NOMO-1 treated with dmso at 0.1 percent for 144 hours (cell line): ENCODE data around the gene KAZN.

Source experiments
- DNase-seq: peaks from one replicate; lab custom pipeline; 2025; ENCODE audit not compliant: unreplicated experiment; lab: John Stamatoyannopoulos, UW

KAZN gene

GRCh38 chr1:14706631-14707030, 108.1 kb downstream of the KAZN start:
- no peak for DNase-seq

GRCh38 chr1:14707531-14708445, 109.3 kb downstream of the KAZN start:
- no peak for DNase-seq

GRCh38 chr1:14710331-14710730, 111.8 kb downstream of the KAZN start:
- no peak for DNase-seq

DNA sequence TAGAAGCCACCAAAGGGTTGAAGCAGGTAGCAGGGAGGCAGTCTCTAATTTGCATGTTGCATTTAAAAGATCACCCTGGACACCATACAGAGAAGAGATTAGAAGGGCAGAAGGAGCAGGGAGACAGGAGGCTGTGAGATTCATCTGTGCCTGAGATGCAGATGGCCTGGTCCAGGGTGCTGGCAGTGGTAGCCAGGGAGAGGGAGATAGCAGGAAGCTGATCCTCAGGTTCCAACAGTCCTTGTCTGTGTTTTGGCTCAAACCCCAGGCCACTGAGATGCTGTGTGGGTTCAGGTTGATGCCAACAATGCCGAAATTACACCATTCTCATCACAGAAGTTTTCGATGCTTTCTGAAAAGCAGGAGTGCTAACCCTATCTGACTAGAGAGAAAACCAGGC, 113.7 kb downstream of the KAZN start:
- no peak for DNase-seq

DNA sequence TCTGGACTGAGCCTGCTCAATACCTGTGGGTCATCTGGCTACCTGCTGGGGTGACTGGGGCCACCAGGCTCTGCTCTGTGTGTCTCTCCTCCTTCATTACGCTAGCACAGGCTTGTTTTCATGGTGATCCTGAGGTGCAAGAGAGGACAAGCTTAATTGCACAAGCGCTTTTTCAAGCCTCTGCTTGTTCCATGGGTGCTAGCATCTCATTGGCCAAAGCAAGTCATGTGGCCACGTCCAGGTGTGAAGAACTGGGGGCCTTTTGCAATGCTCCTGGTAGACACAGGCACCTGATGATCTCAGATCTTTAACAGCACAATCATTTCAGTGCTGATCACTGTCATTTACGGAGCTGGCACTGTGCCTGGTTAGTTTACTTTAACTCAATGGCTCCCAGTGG, 114.6 kb downstream of the KAZN start:
- DNase-seq: no peak

DNA sequence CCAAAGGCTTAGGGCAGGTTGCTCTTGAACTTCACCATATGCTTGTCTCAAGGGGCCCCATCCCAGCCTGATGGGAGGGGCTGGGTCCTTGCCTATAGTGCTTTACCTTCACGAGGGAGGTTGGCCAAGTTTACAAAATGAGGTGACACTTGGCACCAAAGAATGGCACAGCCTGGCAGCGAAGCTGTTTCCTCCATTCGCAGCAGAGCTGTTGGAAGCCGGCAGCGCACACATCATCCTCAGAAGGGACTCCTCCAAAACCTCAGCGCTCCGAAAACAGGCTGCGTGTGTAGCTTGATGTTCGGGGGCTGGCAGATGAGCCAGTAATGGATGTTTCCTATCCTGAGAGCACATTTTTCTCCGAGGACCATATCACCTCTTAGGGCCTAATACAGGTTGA, 116.8 kb downstream of the KAZN start:
- DNase-seq: no peak

DNA sequence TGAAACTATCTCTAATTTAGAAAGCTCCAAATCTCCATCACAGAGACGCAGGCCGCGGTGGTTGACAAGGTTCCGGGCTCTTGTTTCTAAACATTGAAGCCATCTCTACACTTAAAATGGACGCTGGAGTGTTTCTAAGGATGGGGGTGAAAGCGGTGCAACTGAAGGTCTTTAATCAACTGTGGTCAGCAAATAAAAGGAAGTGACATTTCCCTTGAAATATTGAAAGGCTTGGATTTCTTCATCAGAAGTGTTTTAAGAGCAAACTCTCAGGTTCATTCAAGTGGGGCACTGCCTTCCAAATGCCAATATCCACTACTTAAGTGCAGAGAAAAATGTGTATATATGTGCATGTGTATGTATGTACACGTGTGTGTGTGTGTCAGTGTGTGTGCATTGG, 117.3 kb downstream of the KAZN start:
- DNase-seq: no peak

GRCh38 chr1:14716474-14716873, 118.0 kb downstream of the KAZN start:
- no peak for DNase-seq

DNA sequence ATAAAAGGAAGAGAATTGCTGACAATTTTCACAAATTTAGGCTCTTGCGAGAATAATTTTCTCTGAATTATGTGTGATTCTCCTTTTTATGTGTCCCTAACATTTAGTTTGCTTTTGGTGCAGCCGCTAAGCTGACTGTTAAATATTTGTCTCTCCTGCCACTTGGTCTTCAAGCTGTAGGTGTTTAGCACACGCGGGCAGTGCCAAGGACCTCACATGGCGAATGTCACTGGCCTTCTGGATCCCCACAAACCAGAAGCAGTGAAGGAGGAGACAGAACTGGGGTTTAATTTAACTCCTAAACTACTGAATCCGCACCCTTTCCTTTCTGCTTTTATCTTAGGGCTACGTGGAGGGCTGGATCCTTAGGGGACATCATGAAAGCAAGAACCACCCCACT, 120.0 kb downstream of the KAZN start:
- no peak for DNase-seq

- no peak for DNase-seq
These were observed 124.9 kb downstream of the KAZN start for GRCh38 chr1:14723401-14723800.

DNA sequence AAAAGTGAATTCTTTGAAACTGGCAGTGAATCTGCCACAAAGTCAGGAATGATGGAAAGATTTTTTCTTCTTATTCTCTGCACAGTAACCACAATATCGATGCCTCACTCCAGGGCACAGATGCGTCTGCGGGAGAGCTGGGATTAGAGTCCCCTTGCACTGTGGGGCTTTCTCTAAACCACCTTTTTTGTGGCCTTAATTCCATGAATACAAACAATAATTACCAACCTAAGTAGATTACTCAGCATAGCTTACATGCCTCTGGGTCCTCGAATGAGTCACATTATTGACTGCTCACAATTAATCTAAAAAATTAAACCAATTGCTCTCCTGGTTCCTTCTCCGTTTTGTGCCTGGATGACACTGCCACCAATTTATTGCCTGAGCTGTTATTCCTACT, 125.8 kb downstream of the KAZN start:
- no peak for DNase-seq

- no peak for DNase-seq
These were observed 126.2 kb downstream of the KAZN start for GRCh38 chr1:14724678-14725077.

DNA sequence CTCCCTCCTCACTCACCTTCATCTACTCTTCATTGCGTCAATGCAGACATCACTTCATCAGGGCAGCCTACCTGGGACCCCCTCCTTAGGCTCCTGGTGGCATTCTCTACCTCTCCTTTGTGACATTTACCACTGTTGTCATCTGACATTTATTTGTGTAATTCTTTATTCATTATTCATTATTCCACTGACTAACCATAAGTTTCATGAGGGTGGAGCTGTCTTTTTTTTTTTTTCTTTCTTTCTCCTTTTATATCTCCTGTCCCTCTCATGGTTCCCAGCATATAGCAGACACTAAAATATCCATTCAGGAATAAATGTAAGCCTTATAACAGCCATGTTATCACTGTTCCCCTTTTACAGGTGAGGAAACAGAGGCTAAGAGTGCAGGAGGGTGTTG, 126.8 kb downstream of the KAZN start:
- no peak for DNase-seq

DNA sequence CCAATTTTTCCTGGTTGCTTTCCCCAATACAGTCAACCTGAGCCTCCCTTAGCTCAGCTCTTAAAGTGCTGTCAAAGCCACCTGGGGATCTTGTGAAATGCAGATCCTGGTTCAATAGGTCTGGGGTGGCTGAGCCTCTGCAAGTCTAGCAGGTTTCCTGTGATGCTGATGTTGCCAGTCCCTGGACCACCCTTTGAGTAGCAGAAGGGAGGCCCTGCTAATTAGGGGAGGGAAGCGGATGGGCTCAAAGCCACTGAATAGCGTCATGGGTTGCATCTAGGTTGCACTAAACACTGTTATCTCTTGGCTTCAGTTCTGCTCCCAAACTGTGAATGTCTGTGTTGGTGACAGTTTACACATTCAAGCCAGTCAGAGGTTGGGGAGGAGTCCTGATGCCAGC, 127.2 kb downstream of the KAZN start:
- DNase-seq: no peak

DNA sequence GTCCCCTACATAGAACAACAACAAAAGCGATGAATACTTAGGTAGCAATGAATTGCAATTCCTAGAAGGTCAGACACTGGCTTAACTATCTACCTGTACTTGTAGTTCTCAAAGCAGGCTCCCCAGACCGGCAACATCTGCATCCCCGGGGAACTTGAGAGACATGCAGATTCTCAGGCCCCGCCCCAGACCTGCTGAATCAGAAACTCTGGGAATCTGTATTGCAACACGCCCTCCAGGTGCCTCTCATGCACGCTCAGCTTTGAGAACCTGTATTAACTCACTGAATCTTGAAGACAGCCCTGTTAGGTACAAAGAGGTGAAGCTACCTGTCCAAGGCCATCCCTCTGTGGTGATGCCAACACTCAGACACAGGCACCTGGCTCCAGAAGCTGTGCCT, 128.1 kb downstream of the KAZN start:
- no peak for DNase-seq

GRCh38 chr1:14728516-14728915, 130.0 kb downstream of the KAZN start:
- DNase-seq: no peak

- DNase-seq: no peak
These were observed 134.2 kb downstream of the KAZN start for GRCh38 chr1:14732728-14733047.

DNA sequence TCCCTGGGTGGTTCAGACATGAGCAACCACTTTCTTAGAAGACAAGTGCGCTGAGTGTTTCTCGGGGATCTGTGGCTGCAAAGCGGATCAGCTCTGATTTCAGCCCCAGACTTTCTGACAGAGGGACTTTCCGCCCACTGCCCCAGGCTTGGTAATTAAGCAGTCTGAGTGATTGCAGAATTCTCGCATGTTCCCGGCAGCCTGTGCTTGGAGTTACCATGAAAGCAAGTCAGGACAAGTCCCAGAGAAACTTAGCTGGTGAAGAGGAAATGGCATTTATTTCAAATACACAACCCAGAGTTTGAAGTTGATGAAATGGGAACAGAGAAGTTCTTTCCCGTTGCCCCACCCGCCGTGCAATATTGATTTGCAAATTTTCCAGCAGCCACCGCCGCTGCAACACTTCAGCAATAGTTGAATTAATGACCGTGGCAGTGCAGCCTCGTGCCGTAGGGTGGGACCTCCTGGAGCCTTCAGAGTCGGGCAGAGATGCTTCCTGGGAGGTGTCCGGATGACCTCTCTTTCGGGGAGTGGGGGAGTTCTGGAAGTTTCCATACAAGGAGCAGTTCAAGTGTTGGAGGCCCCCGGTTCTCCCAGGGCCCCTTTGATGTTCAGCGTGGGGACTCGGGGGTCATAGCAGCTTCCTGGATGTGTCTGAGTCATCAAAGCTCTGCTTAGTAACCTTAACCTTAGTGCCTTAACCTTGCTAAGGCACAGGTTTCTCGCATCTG, 134.7 kb downstream of the KAZN start:
- DNase-seq: no peak

DNA sequence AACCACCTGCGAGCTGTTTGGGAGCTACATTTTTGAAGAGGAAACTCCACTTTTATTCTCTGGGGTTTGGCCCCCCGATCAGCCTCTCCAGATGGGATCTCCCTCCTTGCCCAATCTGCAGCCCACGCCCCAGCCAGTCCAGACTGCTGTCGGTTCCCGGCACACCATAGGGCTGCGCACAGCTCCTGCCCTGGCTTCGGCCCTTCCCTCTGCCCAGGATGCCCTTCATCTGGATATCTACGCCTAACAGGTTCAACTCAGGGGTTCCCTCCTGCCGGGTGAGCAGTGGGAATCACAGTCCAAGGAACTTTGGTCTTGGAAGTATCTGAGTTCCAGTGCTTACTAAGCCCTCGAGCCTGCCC, 135.3 kb downstream of the KAZN start:
- DNase-seq: no peak

DNA sequence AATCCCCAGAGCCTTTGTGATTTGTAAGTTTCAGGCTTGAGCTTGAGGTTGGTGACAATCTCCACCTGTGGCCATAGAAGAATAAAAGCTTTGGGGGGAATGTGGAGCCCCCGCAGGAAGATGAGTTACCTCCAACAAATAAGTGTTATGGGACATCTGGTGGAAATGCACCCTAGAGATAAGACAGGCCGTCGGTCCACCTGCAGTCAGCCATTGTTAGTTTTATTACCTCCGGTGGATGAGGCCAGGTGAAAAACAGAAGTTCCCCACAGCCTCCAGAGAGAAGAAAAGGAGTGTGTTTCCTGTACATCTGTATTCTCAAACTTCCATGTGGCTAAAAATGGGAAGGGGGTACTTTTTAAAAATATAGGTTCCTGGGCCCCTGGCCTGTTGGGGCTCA, 137.4 kb downstream of the KAZN start:
- no peak for DNase-seq

- no peak for DNase-seq
These were observed 139.1 kb downstream of the KAZN start for GRCh38 chr1:14737561-14738094.

- no peak for DNase-seq
These were observed 139.8 kb downstream of the KAZN start for GRCh38 chr1:14738235-14738634.
